Endodermal cell (in vitro differentiated cells): ENCODE measurements around the gene PLRG1. TPM values are rescaled to one million over a fixed set of nuclear protein-coding genes. Genes with fewer than 3 reads are reported as not detected.

Experiments used
- DNase-seq: peaks from one replicate; pipeline ENCODE4 v3.0.0-alpha.2; 2017
- H3K27ac ChIP-seq: 2 replicates; pipeline ENCODE4 v1.5.1; 2013; ENCODE audit warnings: mild to moderate bottlenecking, low read depth, low read length, moderate library complexity
- H3K27me3 ChIP-seq: 2 replicates; pipeline ENCODE4 v1.6.1; 2013; ENCODE audit warnings: mild to moderate bottlenecking, low read length, moderate library complexity; ENCODE audit not compliant: insufficient read depth, control insufficient read depth, poor library complexity, severe bottlenecking
- H3K36me3 ChIP-seq: 2 replicates; pipeline ENCODE4 v1.7.0; 2013; ENCODE audit warnings: mild to moderate bottlenecking, low read length, moderate library complexity; ENCODE audit not compliant: control insufficient read depth, insufficient read depth
- H3K4me1 ChIP-seq: one replicate; pipeline ENCODE4 v1.7.0; 2013; ENCODE audit warnings: low read length; ENCODE audit not compliant: control insufficient read depth, insufficient read depth
- H3K4me3 ChIP-seq: 2 replicates; pipeline ENCODE4 v1.5.1; 2013; ENCODE audit warnings: mild to moderate bottlenecking, low read length, moderate library complexity
- H3K9ac ChIP-seq: 2 replicates; pipeline ENCODE4 v1.6.1; 2013; ENCODE audit warnings: mild to moderate bottlenecking, low read length, moderate library complexity; ENCODE audit not compliant: poor library complexity, severe bottlenecking; ENCODE audit errors: extremely low read depth
- H3K9me3 ChIP-seq: 2 replicates; pipeline ENCODE4 v1.6.1; 2013; ENCODE audit warnings: mild to moderate bottlenecking, low read length, moderate library complexity; ENCODE audit not compliant: control insufficient read depth
- H3K27ac Mint-ChIP-seq: 2 replicates; pipeline ENCODE4 v1.8.0; 2020; ENCODE audit warnings: mixed read lengths
- H3K27me3 Mint-ChIP-seq: 2 replicates; pipeline ENCODE4 v1.8.0; 2021; ENCODE audit warnings: mild to moderate bottlenecking, mixed read lengths; ENCODE audit not compliant: insufficient read depth
- H3K36me3 Mint-ChIP-seq: 2 replicates; pipeline ENCODE4 v1.8.0; 2020; ENCODE audit warnings: low read depth, mixed read lengths
- H3K4me1 Mint-ChIP-seq: 2 replicates; pipeline ENCODE4 v1.8.0; 2020; ENCODE audit warnings: mixed read lengths
- H3K4me3 Mint-ChIP-seq: 2 replicates; pipeline ENCODE4 v1.8.0; 2020; ENCODE audit warnings: mild to moderate bottlenecking, moderate library complexity, mixed read lengths
- H3K9me3 Mint-ChIP-seq: 2 replicates; pipeline ENCODE4 v1.8.0; 2020; ENCODE audit warnings: mild to moderate bottlenecking, mixed read lengths
- WGBS, 2 experiments: methylation state at CpG; one replicate each; pipeline versions ENCODE4 v1.1.5 to v1.1.7; 2013; ENCODE audit warnings: missing lambda C conversion rate in 2 of 2, mixed read lengths in 1 of 2; ENCODE audit not compliant: insufficient coverage in 1 of 2, insufficient read length in 1 of 2; 5-methylcytosine and 5-hydroxymethylcytosine counted together
- total RNA-seq, 2 donors: library from RNA; stranded (reverse); fragmentation: NEBNext Ultra II Directional in 1 of 2; extraction: Animal tissue kit (Norgen Biotek cat#: 25700) in 1 of 2; gene quantifications; 2 replicates in 1 of 2; 3 replicates in 1 of 2; pipeline ENCODE4 v1.2.1, GENCODE V29; 2021
- TF ChIP-seq, protein P1 (sequence below): fragments of 200-600 bp; sonication (generic); conservative IDR thresholded peaks from 2 replicates; pipeline ENCODE4 v1.5.0; 2021; ENCODE audit warnings: antibody characterized with exemption, mild to moderate bottlenecking

Gene PLRG1
- total RNA-seq, 2 donors from 2014 or later = 132 to 235 TPM

DNA sequence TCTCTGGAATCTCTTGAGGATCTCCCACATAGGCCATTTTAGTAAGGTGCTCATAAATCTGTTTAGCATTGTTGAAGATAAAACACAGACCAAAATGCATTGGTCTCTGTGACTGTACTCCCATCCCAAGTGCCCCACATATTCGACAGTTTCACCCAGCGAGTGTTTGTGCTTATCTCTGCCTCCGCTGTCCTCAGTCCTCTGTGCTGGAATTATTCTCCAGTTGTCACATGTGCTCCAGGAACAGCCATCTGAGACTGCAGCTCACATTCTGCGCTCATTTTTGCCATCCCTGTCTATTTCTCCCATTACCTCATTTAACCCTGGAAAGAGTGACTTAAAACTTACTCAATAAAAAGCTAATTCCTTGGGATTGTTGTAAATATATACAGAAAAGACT lies 31.0 kb downstream of the PLRG1 start:
- peaks cover 13% of the 10 kb centered on the region for H3K27me3 Mint-ChIP-seq
- no peak overlapping the region for H3K27ac Mint-ChIP-seq
- no peaks in the 10 kb centered on the region for H3K27me3 ChIP-seq
- no peaks in the 10 kb centered on the region for H3K36me3 ChIP-seq
- DNase-seq = no peak
- no peak overlapping the region for H3K4me3 ChIP-seq
- no peaks in the 10 kb centered on the region for H3K4me1 ChIP-seq
- no peak overlapping the region for H3K27ac ChIP-seq
- no peaks in the 10 kb centered on the region for H3K36me3 Mint-ChIP-seq
- no peak overlapping the region for H3K4me3 Mint-ChIP-seq
- H3K9me3 ChIP-seq = no peaks in the 10 kb centered on the region
- H3K9me3 Mint-ChIP-seq = no peaks in the 10 kb centered on the region
- TF ChIP-seq, protein P1, sequence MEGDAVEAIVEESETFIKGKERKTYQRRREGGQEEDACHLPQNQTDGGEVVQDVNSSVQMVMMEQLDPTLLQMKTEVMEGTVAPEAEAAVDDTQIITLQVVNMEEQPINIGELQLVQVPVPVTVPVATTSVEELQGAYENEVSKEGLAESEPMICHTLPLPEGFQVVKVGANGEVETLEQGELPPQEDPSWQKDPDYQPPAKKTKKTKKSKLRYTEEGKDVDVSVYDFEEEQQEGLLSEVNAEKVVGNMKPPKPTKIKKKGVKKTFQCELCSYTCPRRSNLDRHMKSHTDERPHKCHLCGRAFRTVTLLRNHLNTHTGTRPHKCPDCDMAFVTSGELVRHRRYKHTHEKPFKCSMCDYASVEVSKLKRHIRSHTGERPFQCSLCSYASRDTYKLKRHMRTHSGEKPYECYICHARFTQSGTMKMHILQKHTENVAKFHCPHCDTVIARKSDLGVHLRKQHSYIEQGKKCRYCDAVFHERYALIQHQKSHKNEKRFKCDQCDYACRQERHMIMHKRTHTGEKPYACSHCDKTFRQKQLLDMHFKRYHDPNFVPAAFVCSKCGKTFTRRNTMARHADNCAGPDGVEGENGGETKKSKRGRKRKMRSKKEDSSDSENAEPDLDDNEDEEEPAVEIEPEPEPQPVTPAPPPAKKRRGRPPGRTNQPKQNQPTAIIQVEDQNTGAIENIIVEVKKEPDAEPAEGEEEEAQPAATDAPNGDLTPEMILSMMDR = no peak
- 91% methylated on average over 4 of the region's 4 CpGs; no CpG with 5 or more reads in 1 of the 2 experiments for WGBS, 2 experiments
- H3K9ac ChIP-seq = no peak overlapping the region
- no peaks in the 10 kb centered on the region for H3K4me1 Mint-ChIP-seq

DNA sequence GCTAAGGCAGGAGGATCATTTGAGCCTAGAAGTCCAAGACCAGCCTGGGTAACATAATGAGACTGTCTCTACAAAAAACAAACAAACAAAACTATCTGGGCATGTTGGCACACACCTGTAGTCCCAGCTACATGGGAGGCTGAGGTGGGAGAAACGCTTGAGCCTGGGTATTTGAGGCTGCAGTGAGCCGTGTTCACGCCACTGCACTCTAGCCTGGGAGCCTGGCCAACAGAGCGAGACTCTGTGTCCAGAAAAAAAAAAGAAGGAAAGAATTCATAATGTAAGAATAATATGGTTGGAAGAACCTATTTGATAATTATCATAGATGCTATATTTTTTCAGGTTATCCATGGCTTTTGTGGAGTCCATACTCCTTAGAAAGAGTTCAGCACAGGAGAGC lies 32.6 kb downstream of the PLRG1 start:
- Histone ChIP-seq H3K9me3 (no peaks in the 10 kb centered on the region), H3K9ac (no peak overlapping the region), H3K4me1 (no peaks in the 10 kb centered on the region), H3K27ac (no peak overlapping the region), H3K4me3 (no peak overlapping the region), H3K36me3 (no peaks in the 10 kb centered on the region), H3K27me3 (no peaks in the 10 kb centered on the region)
- 92 to 100% methylated on average over 3 to 4 of the region's 4 CpGs for WGBS, 2 experiments
- Mint-ChIP-seq H3K27ac (no peak overlapping the region), H3K36me3 (no peaks in the 10 kb centered on the region), H3K4me3 (no peak overlapping the region), H3K9me3 (no peaks in the 10 kb centered on the region), H3K27me3 (peaks cover 4% of the 10 kb centered on the region), H3K4me1 (no peaks in the 10 kb centered on the region)
- TF ChIP-seq, protein P1 = no peak
- no peak for DNase-seq

DNA sequence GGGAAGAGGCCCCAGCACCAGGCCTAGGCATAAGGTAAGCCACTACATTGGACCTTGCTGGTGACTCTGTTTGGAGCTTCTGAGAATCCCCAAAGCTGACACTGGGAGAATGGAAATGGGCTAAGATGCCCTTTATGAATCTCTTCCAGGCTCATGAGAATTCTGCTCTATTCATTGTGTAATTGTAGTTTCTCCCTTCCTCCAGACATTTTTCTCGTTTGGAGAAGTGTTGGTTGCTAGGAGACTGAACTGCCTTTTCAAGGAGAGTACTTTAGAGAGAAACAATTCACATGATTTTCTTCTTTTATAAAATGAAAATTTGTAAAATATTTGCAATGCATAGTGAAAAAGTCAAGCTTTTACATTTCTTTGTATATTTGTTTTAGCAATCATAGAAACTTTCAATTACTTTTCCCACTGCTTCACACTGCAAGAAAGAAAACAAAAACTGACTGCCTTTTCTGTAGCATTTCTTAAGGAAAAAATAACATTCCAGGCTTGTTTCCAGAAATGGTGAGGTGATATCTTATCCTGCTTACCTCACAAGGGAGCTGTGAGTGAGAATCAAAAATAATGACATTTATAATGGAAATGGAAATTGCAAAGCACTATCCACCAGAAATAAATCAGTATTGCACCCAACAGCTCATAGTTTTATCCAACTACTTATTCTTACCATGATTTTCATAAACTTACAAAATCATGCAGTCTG lies 33.7 kb downstream of the PLRG1 start:
- Mint-ChIP-seq H3K27me3 (peaks cover 4% of the 10 kb centered on the region), H3K9me3 (no peaks in the 10 kb centered on the region), H3K4me3 (no peak overlapping the region), H3K36me3 (no peaks in the 10 kb centered on the region), H3K27ac (no peak overlapping the region), H3K4me1 (no peaks in the 10 kb centered on the region)
- Histone ChIP-seq H3K36me3 (no peaks in the 10 kb centered on the region), H3K9me3 (no peaks in the 10 kb centered on the region), H3K27me3 (no peaks in the 10 kb centered on the region), H3K27ac (peak overlapping the region; percentile 71), H3K4me3 (no peak overlapping the region), H3K9ac (no peak overlapping the region), H3K4me1 (no peaks in the 10 kb centered on the region)
- 57% methylated on average over 1 of the region's 1 CpG; no CpG with 5 or more reads in 1 of the 2 experiments for WGBS, 2 experiments
- TF ChIP-seq, protein P1 = no peak
- no peak for DNase-seq
